Panc1 (cell line): ENCODE results near the gene ATF3. TPM values are rescaled to one million over a fixed set of nuclear protein-coding genes. Genes with fewer than 3 reads are reported as not detected.

Experiments used
- ATAC-seq: fragments of 200-7000 bp; cut with Tn5 transposase; 2 replicates; pipeline ENCODE4 v1.9.1; 2020; ENCODE audit warnings: mild to moderate bottlenecking, moderate library complexity
- BruUV-seq: library from RNA; stranded (reverse); fragments of 400-500 nt; replicated peaks from 2 replicates; lab custom pipeline; 2021; lab: Mats Ljungman, UMichigan
- CTCF ChIA-PET: fragments of 300-600 bp; sonication (Branson Sonifier 250); formaldehyde crosslinking; loops from one replicate; lab custom pipeline; 2022; ENCODE audit warnings: antibody characterized with exemption; lab: Charles Lee
- POLR2A ChIA-PET: fragments of 300-600 bp; sonication (Branson Sonifier 250); formaldehyde crosslinking; loops from one replicate; lab custom pipeline; 2022; ENCODE audit warnings: antibody characterized with exemption; lab: Charles Lee
- DNase-seq: peaks from one replicate; pipeline ENCODE4 v3.0.0-alpha.2; 2010; ENCODE audit warnings: low read depth, low spot score
- H3K27ac ChIP-seq: 2 replicates; pipeline ENCODE4 v1.5.1; 2011; ENCODE audit warnings: mild to moderate bottlenecking, low read length, inconsistent platforms
- H3K27me3 ChIP-seq: fragments of 200-500 bp; sonication (Bioruptor generic); 2 replicates; pipeline ENCODE4 v1.6.0; 2014; ENCODE audit warnings: low read length, inconsistent platforms; ENCODE audit not compliant: control insufficient read depth, insufficient read depth
- H3K36me3 ChIP-seq: fragments of 200-500 bp; sonication (Bioruptor generic); 2 replicates; pipeline ENCODE4 v1.5.1; 2014; ENCODE audit warnings: inconsistent platforms, mild to moderate bottlenecking, low read length, moderate library complexity; ENCODE audit not compliant: control insufficient read depth, insufficient read depth
- H3K4me1 ChIP-seq: 2 replicates; pipeline ENCODE4 v1.5.1; 2011; ENCODE audit warnings: inconsistent platforms, mild to moderate bottlenecking, low read length, moderate library complexity; ENCODE audit not compliant: control insufficient read depth, insufficient read depth
- H3K4me3 ChIP-seq, 2 experiments: 2 replicates each; pipeline ENCODE4 v1.5.1; 2011 to 2012; ENCODE audit warnings: low read depth in 2 of 2, low read length in 2 of 2, mild to moderate bottlenecking in 2 of 2, inconsistent platforms in 1 of 2, moderate library complexity in 1 of 2
- H3K9me3 ChIP-seq: fragments of 200-500 bp; sonication (Bioruptor generic); 2 replicates; pipeline ENCODE4 v1.5.1; 2014; ENCODE audit warnings: low read depth, mild to moderate bottlenecking, inconsistent platforms, low read length, moderate library complexity; ENCODE audit not compliant: control insufficient read depth, insufficient read depth
- CTCF ChIP-seq: fragments of 450-650 bp; IDR thresholded peaks from 2 replicates; pipeline ENCODE4 v1.5.1; 2017; ENCODE audit warnings: mild to moderate bottlenecking
- POLR2AphosphoS5 ChIP-seq: IDR thresholded peaks from 2 replicates; pipeline ENCODE4 v1.6.1; 2012; ENCODE audit warnings: mild to moderate bottlenecking, low read depth, low read length, moderate library complexity
- REST ChIP-seq, 2 experiments: IDR thresholded peaks; 2 replicates each; pipeline ENCODE4 v1.6.1; 2011 to 2012; ENCODE audit warnings: low read depth in 2 of 2, control low read depth in 1 of 2, low read length in 1 of 2, mild to moderate bottlenecking in 1 of 2, moderate library complexity in 1 of 2; ENCODE audit not compliant: insufficient read depth in 1 of 2
- SIN3A ChIP-seq: IDR thresholded peaks from 2 replicates; pipeline ENCODE4 v1.6.1; 2012; ENCODE audit warnings: low read depth, mild to moderate bottlenecking, low read length, moderate library complexity, borderline replicate concordance; ENCODE audit not compliant: insufficient read depth
- TCF7L2 ChIP-seq: IDR thresholded peaks from 2 replicates; pipeline ENCODE4 v1.6.1; 2011; ENCODE audit warnings: mild to moderate bottlenecking, low read depth, low read length, inconsistent platforms
- in situ Hi-C: cut with HindIII; loops from 2 replicates; pipeline ENCODE4 v1.10.0; 2016; ENCODE audit warnings: low sequenced_read_pairs, low pct_unique_long_range_greater_than_20kb
- intact Hi-C: fragments of 100-400 bp; cut with micrococcal nuclease; formaldehyde crosslinking; loops from one replicate; pipeline ENCODE4 v1.10.0; 2022; ENCODE audit not compliant: unreplicated experiment
- total RNA-seq: library from RNA; stranded (reverse); gene quantifications from one replicate; pipeline ENCODE4 v1.2.1, GENCODE V29; 2021; ENCODE audit not compliant: unreplicated experiment

The ATF3 gene
- total RNA-seq, 1 experiment from 2014 or later = 13.3 TPM

GRCh38 chr1:212584092-212584886 is 24.3 kb upstream of the ATF3 start:
- TF ChIP-seq CTCF (no peak), SIN3A (no peak), TCF7L2 (no peak), REST (IDR thresholded peaks at IDR 0.05; ENCODE audit: insufficient read depth in 1 of 2, low read depth in 2 of 2, low read length in 1 of 2) (no peak), POLR2AphosphoS5 (no peak)
- intact Hi-C loops (loop anchor here (10.0 kb wide), 1 partner anchor 479 kb away; no protein-coding TSS in a partner anchor), in situ Hi-C loops (no loop called here)
- H3K4me1 ChIP-seq = no peaks in the 10 kb centered on the region
- no peaks in the 10 kb centered on the region for H3K9me3 ChIP-seq
- DNase-seq = no peak
- no peak overlapping the region for H3K4me3 ChIP-seq
- H3K27ac ChIP-seq = no peak overlapping the region
- ATAC-seq = no peak
- BruUV-seq = no TSS peak
- ChIA-PET POLR2A (no interaction called here), CTCF (no interaction called here)
- no peaks in the 10 kb centered on the region for H3K36me3 ChIP-seq
- peaks cover 4% of the 10 kb centered on the region; the same call in 1 of the 2 replicates for H3K27me3 ChIP-seq

- Histone ChIP-seq H3K36me3 (no peaks in the 10 kb centered on the region), H3K27me3 (peaks cover 4% of the 10 kb centered on the region; the same call in 1 of the 2 replicates), H3K4me3 (no peak overlapping the region), H3K4me1 (no peaks in the 10 kb centered on the region), H3K27ac (no peak overlapping the region), H3K9me3 (no peaks in the 10 kb centered on the region)
- ATAC-seq = no peak
- POLR2A ChIA-PET = no interaction called here
- intact Hi-C loops (loop anchor here (10.0 kb wide), 1 partner anchor 480 kb away; no protein-coding TSS in a partner anchor), in situ Hi-C loops (no loop called here)
- TF ChIP-seq CTCF = no peak
- TF ChIP-seq TCF7L2 = no peak
- TF ChIP-seq SIN3A = no peak
- TF ChIP-seq REST (IDR thresholded peaks at IDR 0.05; ENCODE audit: insufficient read depth in 1 of 2, low read depth in 2 of 2, low read length in 1 of 2) = no peak
- TF ChIP-seq POLR2AphosphoS5 = no peak
- DNase-seq = no peak
- no TSS peak for BruUV-seq
- CTCF ChIA-PET = no interaction called here
Observed at GRCh38 chr1:212585210-212585609, 23.4 kb upstream of the ATF3 start.
